Measurements from ENCODE around the gene NAPEPLD.
A peak's percentile ranks its signal among the peaks of the same experiment; 100 is the strongest.
"Not testable (repeated sequence)": the region's sequence is repeated elsewhere in the genome, so short reads cannot be mapped to it uniquely, and the experiment has no call there.

Gene NAPEPLD

DNA sequence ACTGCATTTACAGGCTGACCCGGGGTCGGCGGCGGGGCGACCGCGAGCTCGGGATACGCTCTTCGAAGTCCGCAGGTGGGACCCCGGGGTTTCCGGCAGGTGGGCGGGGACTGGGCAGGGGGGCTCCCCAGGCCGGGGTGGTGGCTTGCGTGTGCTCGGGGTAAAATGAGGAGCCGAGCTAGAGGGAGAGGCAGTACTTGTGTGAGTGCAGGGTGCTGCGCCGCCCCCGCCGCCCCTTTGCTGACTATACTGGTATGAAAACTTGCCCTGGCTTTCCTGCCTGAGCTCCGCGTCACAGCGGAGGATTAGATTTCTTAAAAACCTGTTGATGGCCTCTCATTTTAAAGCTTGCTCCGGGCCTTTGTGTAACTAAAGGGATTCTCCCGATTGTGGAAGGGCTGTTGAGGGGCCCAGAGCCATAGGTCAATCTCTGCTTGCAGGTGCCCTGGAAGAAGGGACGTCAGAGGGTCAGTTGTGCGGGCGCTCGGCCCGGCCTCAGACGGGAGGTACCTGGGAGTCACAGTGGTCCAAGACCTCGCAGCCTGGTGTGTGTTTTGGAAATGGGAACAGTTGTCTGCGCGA lies 73.5 kb downstream of the NAPEPLD start:
- DNase-seq (ENCODE audit: low read depth, low spot score): peak; percentile 51
- H3K4me3 ChIP-seq (ENCODE audit: low read length): peak overlapping the region; percentile 88

DNA sequence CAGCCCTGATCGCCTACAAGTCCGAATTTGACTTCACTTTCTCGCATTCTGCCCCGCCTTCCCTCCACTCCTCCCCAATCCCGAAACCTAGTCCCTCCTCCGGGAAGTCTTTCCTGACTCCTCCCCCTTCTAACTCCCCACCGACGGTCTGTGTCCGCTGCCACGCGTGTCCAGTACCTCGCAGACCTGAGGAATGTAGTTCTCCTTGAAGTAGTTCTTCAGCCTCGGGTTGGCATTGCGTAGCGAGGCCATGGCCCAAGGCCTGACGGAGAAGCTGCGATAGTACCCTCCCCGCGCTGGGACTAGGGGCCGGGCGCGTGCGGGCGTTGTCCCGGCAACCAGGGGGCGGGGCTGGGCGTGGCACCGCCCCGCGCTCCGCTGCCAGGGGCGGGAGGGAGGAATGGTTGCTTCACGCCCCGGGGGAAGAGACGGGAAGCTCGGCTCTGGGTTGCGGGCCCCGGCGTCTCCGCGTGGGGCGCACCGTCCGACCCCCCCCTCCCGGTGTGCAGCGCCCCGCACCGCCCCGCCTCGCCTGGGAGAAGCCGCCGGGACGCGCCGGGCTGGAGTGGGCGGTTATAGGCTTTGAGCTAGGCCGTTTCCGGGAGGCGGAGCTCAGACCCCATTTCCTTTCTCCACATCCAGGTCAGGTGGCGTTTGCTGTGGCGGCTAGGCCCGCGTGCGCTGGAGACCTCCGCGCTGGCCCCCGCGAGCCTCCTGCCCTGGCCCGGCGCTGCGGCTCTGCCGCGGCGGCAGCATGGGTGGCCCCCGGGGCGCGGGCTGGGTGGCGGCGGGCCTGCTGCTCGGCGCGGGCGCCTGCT lies 74.2 kb downstream of the NAPEPLD start, which contains the start of the genes ARMC10 and FBXL13:
Gene ARMC10, plus strand, starts transcription at position 622 of the 818 bp plus-strand sequence. Its CDS starts 133 bp downstream, at position 755.
Gene FBXL13, minus strand, starts transcription at position 278 of the 818 bp plus-strand sequence.
- H3K4me3 ChIP-seq (ENCODE audit: low read length): peak within 1 kb of the TSS; percentile 88
- DNase-seq (ENCODE audit: low read depth, low spot score): peak; percentile 86

DNA sequence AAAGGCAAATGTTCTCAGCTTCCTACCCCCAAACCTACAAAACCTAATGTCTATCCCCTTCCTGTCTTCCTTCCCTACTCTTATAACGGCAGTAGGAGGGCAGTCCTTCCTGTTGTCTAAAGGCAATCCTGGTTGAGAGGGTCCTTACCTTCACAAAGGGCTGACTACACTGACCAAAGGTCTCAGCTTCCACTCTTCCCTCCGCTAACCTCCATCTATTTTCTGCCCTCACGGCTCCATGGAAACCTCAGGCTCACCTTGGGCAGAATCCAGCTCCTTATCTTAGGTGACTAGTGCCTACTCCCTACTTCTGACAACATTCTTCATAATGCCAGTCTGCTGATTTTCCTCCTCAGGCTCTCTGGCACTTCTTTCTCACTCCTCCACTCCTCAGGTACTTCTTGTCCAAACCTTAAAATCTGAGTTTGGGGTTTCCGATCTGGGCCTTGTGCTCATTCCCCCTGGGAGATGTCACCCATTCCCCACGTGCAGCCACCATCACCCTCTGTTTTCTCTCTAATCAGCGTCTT lies 74.8 kb downstream of the NAPEPLD start:
- no peak for DNase-seq (ENCODE audit: low read depth, low spot score)
- peak overlapping the region; percentile 88 for H3K4me3 ChIP-seq (ENCODE audit: low read length)

DNA sequence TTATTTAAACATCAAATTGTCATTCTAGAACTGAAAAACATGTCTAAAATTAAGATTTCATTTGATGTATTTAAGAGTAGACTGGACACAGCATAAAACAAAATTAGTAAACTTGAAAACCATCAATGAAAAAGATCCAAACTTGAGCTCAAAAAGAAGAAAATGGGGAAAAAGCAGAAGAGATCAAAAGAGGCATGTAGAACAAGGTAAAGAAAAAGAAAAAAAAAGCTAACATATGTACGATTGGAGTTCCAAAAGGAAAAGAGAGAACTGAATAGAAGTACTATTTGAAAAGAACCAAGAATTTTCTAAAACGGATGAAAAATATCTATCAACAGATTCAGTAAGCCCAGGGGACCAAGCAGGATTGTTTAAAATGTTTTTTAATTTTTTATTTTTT lies 77.9 kb downstream of the NAPEPLD start:
- H3K4me3 ChIP-seq (ENCODE audit: low read length): no peak overlapping the region
- no peak for DNase-seq (ENCODE audit: low read depth, low spot score)

DNA sequence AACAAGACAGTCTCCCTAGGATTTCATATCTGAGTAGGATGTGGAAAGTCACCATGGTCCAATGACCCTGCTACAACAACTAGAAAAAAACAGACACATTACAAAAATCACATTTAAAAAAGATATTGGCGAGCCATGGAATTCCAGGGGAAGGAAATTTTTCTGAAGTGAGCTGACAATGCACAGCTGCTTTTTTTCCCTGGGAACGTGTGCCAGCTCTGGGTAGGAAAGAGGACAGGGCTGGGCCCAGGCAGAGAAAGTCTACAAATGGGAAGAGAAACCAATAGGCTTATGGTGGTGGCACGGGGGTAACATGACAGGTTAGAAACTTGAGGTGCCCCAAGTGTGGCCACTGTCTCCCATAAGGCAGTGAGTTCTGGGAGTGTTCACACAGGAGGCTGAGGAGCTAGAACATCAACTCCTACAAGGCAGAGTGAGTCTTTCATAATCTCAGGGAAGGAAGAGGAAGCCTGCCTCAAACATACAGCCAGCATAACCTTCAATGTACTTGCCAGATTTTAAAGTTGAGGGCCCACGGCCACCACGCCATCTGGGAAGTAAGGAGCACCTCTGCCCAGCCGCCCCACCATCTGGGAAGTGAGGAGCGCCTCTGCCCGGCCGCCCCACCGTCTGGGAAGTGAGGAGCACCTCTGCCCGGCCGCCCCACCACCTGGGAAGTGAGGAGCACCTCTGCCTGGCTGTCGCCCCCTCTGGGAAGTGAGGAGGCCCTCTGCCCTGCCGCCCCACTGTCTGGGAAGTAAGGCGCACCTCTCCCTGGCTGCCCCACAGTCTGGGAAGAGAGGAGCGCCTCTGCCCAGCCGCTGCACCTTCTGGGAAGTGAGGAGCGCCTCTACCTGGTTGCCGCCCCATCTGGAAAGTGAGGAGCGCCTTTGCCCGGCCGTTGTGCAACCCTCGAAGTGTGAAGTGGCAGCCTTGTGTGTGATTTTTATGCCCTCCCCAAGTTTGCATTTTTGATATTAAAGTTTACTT lies 80.2 kb downstream of the NAPEPLD start:
- DNase-seq (ENCODE audit: low read depth, low spot score): no peak
- H3K4me3 ChIP-seq (ENCODE audit: low read length): no peak overlapping the region

DNA sequence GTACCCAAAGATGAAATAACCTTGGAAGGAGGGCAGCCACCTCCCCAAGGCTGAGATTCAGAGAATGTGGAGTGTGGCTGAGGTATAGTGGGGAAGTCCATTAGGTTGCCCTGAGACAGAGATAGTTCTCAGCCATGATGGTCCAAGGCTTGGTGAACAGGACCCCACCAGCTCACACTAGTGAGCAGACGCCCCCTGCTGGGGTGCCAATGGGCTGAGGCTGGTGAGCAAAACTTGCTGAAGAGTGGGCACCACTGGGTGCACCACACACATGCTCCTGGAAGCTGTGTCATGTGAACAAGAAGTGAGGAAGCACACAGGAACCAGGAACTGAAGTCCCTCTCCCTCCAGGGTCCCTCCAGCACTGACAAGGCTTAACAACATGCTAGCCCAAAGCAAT lies 83.2 kb downstream of the NAPEPLD start:
- no peak overlapping the region for H3K4me3 ChIP-seq (ENCODE audit: low read length)
- peak; percentile 60 for DNase-seq (ENCODE audit: low read depth, low spot score)

DNA sequence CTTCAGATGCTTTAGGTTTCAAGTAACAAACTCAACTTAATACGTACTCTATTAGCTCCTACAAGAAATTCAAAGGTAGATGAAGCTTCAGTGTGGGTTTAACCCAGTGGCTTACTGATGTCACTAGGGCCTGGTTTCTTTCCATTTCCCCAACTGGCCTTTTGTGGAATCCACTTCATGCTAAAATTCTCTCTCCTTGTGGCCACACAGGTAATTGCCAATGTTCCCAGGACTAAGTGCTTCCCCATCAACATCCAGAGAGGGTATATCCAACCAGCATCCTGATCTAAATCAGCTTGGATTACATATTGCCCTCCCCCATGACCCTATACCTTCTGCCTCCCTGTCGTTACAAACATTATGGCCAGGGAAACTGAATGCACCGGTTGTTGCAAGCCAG lies 85.0 kb downstream of the NAPEPLD start:
- no peak overlapping the region for H3K4me3 ChIP-seq (ENCODE audit: low read length)
- no peak for DNase-seq (ENCODE audit: low read depth, low spot score)

DNA sequence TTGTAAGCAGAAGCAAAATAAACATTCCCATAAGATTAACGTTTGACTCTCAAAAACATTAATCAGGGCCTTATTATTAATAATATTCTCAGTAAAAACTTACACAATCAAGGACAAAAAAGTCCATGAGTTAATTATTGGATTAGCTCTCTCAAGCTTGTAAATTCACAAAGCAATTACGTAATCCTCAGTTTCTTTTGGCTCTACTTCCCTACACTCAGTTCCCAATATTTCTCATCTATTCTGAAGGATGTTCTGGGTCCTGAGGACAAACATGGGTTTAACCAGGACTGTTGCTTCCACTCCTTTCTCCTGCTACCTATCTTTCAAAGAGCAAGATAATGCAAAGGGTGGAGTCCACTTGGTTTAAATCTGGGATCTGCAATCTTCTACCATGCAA lies 89.4 kb downstream of the NAPEPLD start:
- no peak for DNase-seq (ENCODE audit: low read depth, low spot score)

DNA sequence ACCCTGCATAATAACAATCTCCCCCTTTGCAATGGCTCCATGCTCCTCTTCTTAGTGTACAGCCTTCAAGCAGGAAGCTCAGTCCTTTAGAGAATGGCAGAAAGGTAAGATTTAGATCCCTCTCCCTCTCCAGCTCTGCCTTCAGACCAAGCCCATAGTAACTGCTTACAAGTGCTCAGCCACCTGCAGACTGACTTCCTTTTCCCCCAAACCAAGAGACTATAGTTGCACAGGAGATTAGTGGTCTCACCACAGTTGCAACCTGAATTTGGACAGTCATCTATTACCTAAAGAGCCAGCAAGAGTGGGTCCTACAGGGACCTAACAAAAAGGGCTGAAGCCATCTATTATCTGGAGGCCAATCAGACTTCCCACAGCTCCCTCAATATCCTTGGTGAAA lies 90.8 kb downstream of the NAPEPLD start:
- H3K4me3 ChIP-seq (ENCODE audit: low read length): no peak overlapping the region
- DNase-seq (ENCODE audit: low read depth, low spot score): no peak

More for the DNA sequence above, 89.4 kb downstream of the NAPEPLD start:
- H3K4me3 ChIP-seq (ENCODE audit: low read length): no peak overlapping the region

DNA sequence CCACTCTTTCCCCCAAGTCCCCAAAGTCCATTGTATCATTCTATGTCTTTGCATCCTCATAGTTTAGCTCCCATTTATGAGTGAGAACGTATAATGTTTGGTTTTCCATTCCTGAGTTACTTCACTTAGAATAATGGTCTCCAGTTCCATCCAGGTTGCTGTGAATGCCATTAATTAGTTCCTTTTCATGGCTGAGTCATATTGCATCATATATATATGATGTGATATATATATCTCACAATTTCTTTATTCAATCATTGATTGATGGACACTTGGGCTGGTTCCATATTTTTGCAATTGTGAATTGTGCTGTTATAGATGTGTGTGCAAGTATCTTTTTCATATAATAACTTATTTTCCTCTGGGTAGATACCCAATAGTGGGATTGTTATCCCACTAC lies 92.9 kb downstream of the NAPEPLD start:
- DNase-seq (ENCODE audit: low read depth, low spot score); H3K4me3 ChIP-seq (ENCODE audit: low read length): not testable (repeated sequence)

DNA sequence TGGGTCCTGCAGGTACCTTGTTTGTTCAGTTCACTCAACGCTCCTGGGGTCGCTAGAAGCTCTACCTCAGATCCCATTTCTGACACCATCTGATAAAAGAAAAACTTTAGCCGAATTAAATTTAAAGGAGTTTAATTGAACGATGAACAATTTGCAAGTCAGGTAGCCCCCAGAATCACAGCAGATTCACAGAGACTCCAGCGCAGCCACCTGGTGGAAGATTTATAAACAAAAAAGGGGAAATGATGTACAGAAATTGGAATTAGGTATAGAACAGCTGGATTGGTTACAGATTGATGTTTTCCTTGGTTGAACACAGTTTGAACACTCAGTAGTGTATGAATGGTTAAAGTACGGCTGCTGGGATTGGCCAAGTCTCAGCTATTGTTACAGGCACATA lies 97.4 kb downstream of the NAPEPLD start:
- no peak for DNase-seq (ENCODE audit: low read depth, low spot score)
- H3K4me3 ChIP-seq (ENCODE audit: low read length): no peak overlapping the region

Measured in Jurkat, Clone E6-1 (cell line).